ENCODE data around the gene ABHD2. TPM values are rescaled to one million over a fixed set of nuclear protein-coding genes. Genes with fewer than 3 reads are reported as not detected.

Gene ABHD2
- total RNA-seq, 2 experiments from 2014 or later = 16.1 to 22.8 TPM

GRCh38 chr15:89088605-89089315, 504 bp downstream of the ABHD2 start:
- TF ChIP-seq EZH2phosphoT487 (IDR thresholded peaks at IDR 0.05; ENCODE audit: borderline replicate concordance, low read depth, low read length) (no peak), CTCF (conservative IDR thresholded peaks at IDR 0.05; ENCODE audit: low read length) (no peak)
- peak overlapping the region; percentile 74 for H3K4me2 ChIP-seq (ENCODE audit: low read length)
- H3K9me3 ChIP-seq (ENCODE audit: low read length) = no peaks in the 10 kb centered on the region
- peak overlapping the region; percentile 73; the same call in 1 of the 2 replicates for H2AFZ ChIP-seq (ENCODE audit: low read length)
- no peak overlapping the region for H3K27ac ChIP-seq (ENCODE audit: low read depth, low read length, poor library complexity, severe bottlenecking)
- no peaks in the 10 kb centered on the region for H4K20me1 ChIP-seq (ENCODE audit: insufficient read depth, low read length)
- ChIA-PET POLR2A (interaction anchor here (0.6 to 3.1 kb wide), 10 partner anchors 9 to 785 kb away, joined by 3 to 15 read pairs (median 4); partner anchors contain the start of gene FANCI), CTCF (ENCODE audit: unreplicated experiment) (interaction anchor here (0.7 kb wide), 1 partner anchor 246 kb away, joined by 3 read pairs; the partner anchor contains the start of gene POLG)
- DNase-seq (ENCODE audit: low spot score) = peak; percentile 4
- no peaks in the 10 kb centered on the region for H3K36me3 ChIP-seq (ENCODE audit: insufficient read depth, low read length)
- BruUV-seq (replicated peaks) = no TSS peak
- peak overlapping the region; percentile 88 for H3K4me3 ChIP-seq (ENCODE audit: low read depth, low read length, poor library complexity, severe bottlenecking)
- no peaks in the 10 kb centered on the region for H3K9me2 ChIP-seq (ENCODE audit: insufficient read depth, low read length)
- intact Hi-C loops (cut with micrococcal nuclease; ENCODE audit: unreplicated experiment) = loop anchor here (5.0 to 10.0 kb wide), 2 partner anchors 176 to 464 kb away; partner anchors contain the start of genes AEN and MFGE8
- peaks cover 28% of the 10 kb centered on the region for H3K4me1 ChIP-seq (ENCODE audit: insufficient read depth, low read length, poor library complexity, severe bottlenecking)
- no peaks in the 10 kb centered on the region for H3K79me2 ChIP-seq (ENCODE audit: insufficient read depth, low read depth, low read length)

GRCh38 chr15:89089316-89090230, 1.3 kb downstream of the ABHD2 start:
- no peaks in the 10 kb centered on the region for H3K36me3 ChIP-seq (ENCODE audit: insufficient read depth, low read length)
- H3K4me2 ChIP-seq (ENCODE audit: low read length) = peak overlapping the region; percentile 74
- H3K4me1 ChIP-seq (ENCODE audit: insufficient read depth, low read length, poor library complexity, severe bottlenecking) = peaks cover 28% of the 10 kb centered on the region
- TF ChIP-seq CTCF (conservative IDR thresholded peaks at IDR 0.05; ENCODE audit: low read length) (no peak), EZH2phosphoT487 (IDR thresholded peaks at IDR 0.05; ENCODE audit: borderline replicate concordance, low read depth, low read length) (no peak)
- no peak overlapping the region for H2AFZ ChIP-seq (ENCODE audit: low read length)
- no peak overlapping the region for H3K27ac ChIP-seq (ENCODE audit: low read depth, low read length, poor library complexity, severe bottlenecking)
- H4K20me1 ChIP-seq (ENCODE audit: insufficient read depth, low read length) = no peaks in the 10 kb centered on the region
- H3K79me2 ChIP-seq (ENCODE audit: insufficient read depth, low read depth, low read length) = no peaks in the 10 kb centered on the region
- H3K9me2 ChIP-seq (ENCODE audit: insufficient read depth, low read length) = no peaks in the 10 kb centered on the region
- intact Hi-C loops (cut with micrococcal nuclease; ENCODE audit: unreplicated experiment) = loop anchor here (5.0 to 10.0 kb wide), 2 partner anchors 177 to 465 kb away; partner anchors contain the start of genes AEN and MFGE8
- ChIA-PET POLR2A (interaction anchor here (0.6 to 3.1 kb wide), 4 partner anchors 9 to 382 kb away, joined by 3 to 15 read pairs (median 6); no protein-coding TSS in a partner anchor), CTCF (ENCODE audit: unreplicated experiment) (no interaction called here)
- DNase-seq (ENCODE audit: low spot score) = no peak
- H3K4me3 ChIP-seq (ENCODE audit: low read depth, low read length, poor library complexity, severe bottlenecking) = peak overlapping the region; percentile 88
- H3K9me3 ChIP-seq (ENCODE audit: low read length) = no peaks in the 10 kb centered on the region
- BruUV-seq (replicated peaks) = TSS peak; percentile 34

All from OCI-LY7 (cell line).